SU-DHL-6 (cell line): ENCODE data around the gene FDPS.

Source experiments
- CTCF ChIP-seq: fragments of 200-600 bp; sonication (generic); IDR thresholded peaks from one replicate; pipeline ENCODE4 v1.5.1; 2017; ENCODE audit warnings: antibody characterized with exemption, mild to moderate bottlenecking, low read length, moderate library complexity; ENCODE audit not compliant: insufficient read depth, poor library complexity, severe bottlenecking
- EZH2phosphoT487 ChIP-seq: fragments of 200-600 bp; sonication (generic), shearing (Covaris generic); conservative IDR thresholded peaks from 2 replicates; pipeline ENCODE4 v1.6.1; 2018; ENCODE audit warnings: mild to moderate bottlenecking, antibody characterized with exemption, low read length, moderate library complexity, mixed read lengths

DNA sequence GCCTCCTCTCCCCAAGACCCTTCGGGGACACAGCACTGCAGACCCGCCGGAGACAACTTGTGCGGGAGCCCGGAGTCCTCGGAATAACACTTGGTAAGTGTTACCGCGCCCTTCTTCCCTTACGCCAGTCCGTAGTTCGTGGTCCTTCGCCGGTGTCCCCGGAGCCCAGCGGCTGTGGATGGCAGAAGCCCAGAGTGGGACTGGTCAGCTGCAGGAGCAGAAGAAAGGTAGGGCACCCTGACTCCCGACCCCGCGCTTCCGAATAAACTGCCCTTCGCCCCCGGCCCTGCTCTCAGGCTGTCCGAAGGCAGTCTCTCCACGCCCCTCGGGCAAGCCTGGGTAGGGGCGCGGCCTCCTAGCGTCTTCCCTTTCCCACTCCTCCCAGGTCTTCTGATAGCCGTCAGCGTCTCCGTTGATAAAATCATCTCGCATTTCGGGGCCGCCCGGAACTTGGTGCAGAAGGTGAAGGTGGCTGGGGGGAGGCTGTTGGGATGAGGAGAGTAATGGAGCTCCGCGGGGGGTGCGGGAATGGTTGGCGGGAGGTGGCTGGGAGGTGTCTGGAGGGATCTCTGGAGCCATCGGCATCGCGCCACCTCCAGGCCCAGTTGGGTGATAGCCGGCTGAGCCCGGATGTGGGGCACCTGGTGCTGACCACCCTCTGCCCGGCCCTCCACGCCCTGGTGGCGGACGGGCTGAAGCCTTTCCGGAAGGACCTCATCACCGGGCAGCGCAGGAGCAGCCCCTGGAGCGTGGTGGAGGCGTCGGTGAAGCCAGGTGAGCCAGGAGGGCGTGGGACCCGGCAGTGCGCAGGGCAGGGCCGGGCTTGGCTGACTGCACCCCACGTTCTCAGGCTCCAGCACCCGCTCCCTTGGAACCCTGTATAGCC is 16.3 kb downstream of the FDPS start:
- TF ChIP-seq CTCF (peak; percentile 24), EZH2phosphoT487 (no peak)
